SK-N-SH (cell line): Measurements from ENCODE around the gene NPEPL1. TPM values are rescaled to one million over a fixed set of nuclear protein-coding genes. Genes with fewer than 3 reads are reported as not detected.

Source experiments
- CTCF ChIA-PET: fragments of 300-600, 350-600 bp; formaldehyde crosslinking; extraction: SDS; loops from one replicate; lab custom pipeline; 2021; lab: Yijun Ruan, JAX
- POLR2A ChIA-PET: fragments of 350-600 bp; sonication (Branson Sonifier 250); formaldehyde crosslinking; extraction: SDS; loops from one replicate; lab custom pipeline; 2020; ENCODE audit warnings: antibody characterized with exemption, inconsistent platforms; lab: Yijun Ruan, JAX
- DNase-seq: peaks from one replicate; pipeline ENCODE4 v3.0.0; 2012
- H2AFZ ChIP-seq: fragments of 200-600 bp; sonication (generic); 2 replicates; pipeline ENCODE4 v1.8.1; 2016; ENCODE audit warnings: antibody characterized with exemption, mild to moderate bottlenecking, low read depth
- H3F3A ChIP-seq: fragments of 200-600 bp; sonication (generic); replicated peaks from 2 replicates; pipeline ENCODE3; 2016; ENCODE audit warnings: antibody characterized with exemption, mild to moderate bottlenecking; ENCODE audit not compliant: insufficient read depth
- H3K27ac ChIP-seq, 2 experiments: fragments of 200-500 bp in 1 of 2; fragments of 200-600 bp in 1 of 2; sonication (Bioruptor generic) in 1 of 2; sonication (generic), shearing (Covaris generic) in 1 of 2; 2 replicates each; pipeline versions ENCODE4 v1.5.1 to v1.6.1; 2014 to 2016; ENCODE audit warnings: low read depth in 2 of 2, inconsistent platforms in 1 of 2, low read length in 1 of 2, mild to moderate bottlenecking in 1 of 2, mixed read lengths in 1 of 2
- H3K27me3 ChIP-seq: fragments of 200-600 bp; sonication (generic), shearing (Covaris generic); 2 replicates; pipeline ENCODE4 v1.6.1; 2016; ENCODE audit warnings: mixed run types; ENCODE audit not compliant: insufficient read depth
- H3K36me3 ChIP-seq, 2 experiments: fragments of 200-500 bp in 1 of 2; fragments of 200-600 bp in 1 of 2; sonication (Bioruptor generic) in 1 of 2; sonication (generic) in 1 of 2; replicated peaks in 1 of 2; 2 replicates each; pipeline versions ENCODE3 to v1.5.1; 2014 to 2016; ENCODE audit warnings: low read length in 1 of 2, mild to moderate bottlenecking in 1 of 2; ENCODE audit not compliant: insufficient read depth in 2 of 2, control insufficient read depth in 1 of 2
- H3K4me1 ChIP-seq, 2 experiments: fragments of 200-500 bp in 1 of 2; fragments of 200-600 bp in 1 of 2; sonication (Bioruptor generic) in 1 of 2; sonication (generic), shearing (Covaris generic) in 1 of 2; 2 replicates each; pipeline versions ENCODE4 v1.5.1 to v1.6.1; 2014 to 2016; ENCODE audit warnings: low read depth in 1 of 2, low read length in 1 of 2, mixed run types in 1 of 2; ENCODE audit not compliant: insufficient read depth in 2 of 2, control insufficient read depth in 1 of 2
- H3K4me2 ChIP-seq: fragments of 200-600 bp; sonication (generic), shearing (Covaris generic); 2 replicates; pipeline ENCODE4 v1.6.1; 2017; ENCODE audit warnings: mixed run types
- H3K4me3 ChIP-seq, 2 experiments: fragments of 200-500 bp in 1 of 2; fragments of 200-600 bp in 1 of 2; sonication (Bioruptor generic) in 1 of 2; sonication (generic), shearing (Covaris generic) in 1 of 2; 2 replicates each; pipeline versions ENCODE4 v1.5.1 to v1.8.1; 2014 to 2016; ENCODE audit warnings: low read depth in 2 of 2, inconsistent platforms in 1 of 2, low read length in 1 of 2, mild to moderate bottlenecking in 1 of 2, mixed read lengths in 1 of 2, moderate library complexity in 1 of 2
- H3K79me2 ChIP-seq: fragments of 200-600 bp; sonication (generic); 2 replicates; pipeline ENCODE4 v1.8.1; 2017; ENCODE audit warnings: mild to moderate bottlenecking; ENCODE audit not compliant: insufficient read depth
- H3K9ac ChIP-seq: fragments of 200-600 bp; sonication (generic); 2 replicates; pipeline ENCODE4 v1.6.1; 2017; ENCODE audit warnings: mixed run types
- H3K9me2 ChIP-seq: fragments of 200-600 bp; sonication (generic); 2 replicates; pipeline ENCODE4 v1.6.1; 2017; ENCODE audit warnings: mixed run types
- H3K9me3 ChIP-seq: fragments of 200-600 bp; sonication (generic); 2 replicates; pipeline ENCODE4 v1.6.1; 2017; ENCODE audit warnings: mixed run types, mild to moderate bottlenecking, moderate library complexity
- H4K20me1 ChIP-seq: fragments of 200-600 bp; sonication (generic); 2 replicates; pipeline ENCODE4 v1.6.1; 2017; ENCODE audit warnings: mild to moderate bottlenecking, mixed run types; ENCODE audit not compliant: insufficient read depth
- FOSL2 ChIP-seq: IDR thresholded peaks from 2 replicates; pipeline ENCODE4 v1.4.0; 2012; ENCODE audit warnings: low read depth, mild to moderate bottlenecking, moderate library complexity, borderline replicate concordance
- FOXJ3 ChIP-seq: sonication (generic); formaldehyde crosslinking; IDR thresholded peaks from 2 replicates; pipeline ENCODE4 v1.5.1; 2020; ENCODE audit warnings: mild to moderate bottlenecking, missing genetic modification reagents
- FOXM1 ChIP-seq: IDR thresholded peaks from 2 replicates; pipeline ENCODE4 v1.4.0; 2012; ENCODE audit warnings: low read depth, mild to moderate bottlenecking
- GABPA ChIP-seq: IDR thresholded peaks from 2 replicates; pipeline ENCODE4 v1.4.0; 2012; ENCODE audit warnings: low read depth, mild to moderate bottlenecking
- JUND ChIP-seq: IDR thresholded peaks from 2 replicates; pipeline ENCODE4 v1.4.0; 2012
- MEF2A ChIP-seq: IDR thresholded peaks from 2 replicates; pipeline ENCODE4 v1.4.0; 2012; ENCODE audit warnings: low read depth, borderline replicate concordance
- NFIC ChIP-seq: IDR thresholded peaks from 2 replicates; pipeline ENCODE4 v1.4.0; 2012; ENCODE audit warnings: borderline replicate concordance
- POLR2AphosphoS5 ChIP-seq: IDR thresholded peaks from 2 replicates; pipeline ENCODE4 v1.6.1; 2012; ENCODE audit warnings: low read depth, low read length
- RFX5 ChIP-seq: IDR thresholded peaks from 2 replicates; pipeline ENCODE4 v1.6.1; 2012; ENCODE audit warnings: mild to moderate bottlenecking, improper control_type of control experiment, low read length
- RXRA ChIP-seq: IDR thresholded peaks from 2 replicates; pipeline ENCODE4 v1.4.0; 2012; ENCODE audit warnings: low read depth, mild to moderate bottlenecking, borderline replicate concordance
- SIN3A ChIP-seq: IDR thresholded peaks from 2 replicates; pipeline ENCODE4 v1.6.1; 2012; ENCODE audit warnings: low read depth, mild to moderate bottlenecking, low read length, moderate library complexity, borderline replicate concordance
- SMC3 ChIP-seq: IDR thresholded peaks from 2 replicates; pipeline ENCODE4 v1.6.1; 2012; ENCODE audit warnings: low read depth, low read length, improper control_type of control experiment
- TCF12 ChIP-seq: IDR thresholded peaks from 2 replicates; pipeline ENCODE4 v1.4.0; 2012
- USF1 ChIP-seq: IDR thresholded peaks from 2 replicates; pipeline ENCODE4 v1.4.0; 2012; ENCODE audit warnings: low read depth, borderline replicate concordance
- YY1 ChIP-seq: IDR thresholded peaks from 2 replicates; pipeline ENCODE4 v1.4.0; 2012; ENCODE audit warnings: low read depth, mild to moderate bottlenecking
- ZBTB33 ChIP-seq: IDR thresholded peaks from 2 replicates; pipeline ENCODE4 v1.4.0; 2012; ENCODE audit warnings: low read depth, borderline replicate concordance
- WGBS: methylation state at CpG from one replicate; pipeline ENCODE4 v1.1.6; 2017; ENCODE audit warnings: low lambda C conversion rate; 5-methylcytosine and 5-hydroxymethylcytosine counted together
- polyA plus RNA-seq, 3 experiments: library from polyadenylated mRNA; depleted of rRNA; stranded (reverse); fragments of >200 nt; gene quantifications; 2 replicates each; pipeline ENCODE4 v1.2.3, GENCODE V29; 2012
- TF ChIP-seq, protein P1 (sequence below): fragments of 150-350 bp; IDR thresholded peaks from 2 replicates; pipeline ENCODE4 v1.6.1; 2017; ENCODE audit warnings: antibody characterized with exemption, low read length, low read depth, borderline replicate concordance
- TF ChIP-seq, protein P2 (sequence below): IDR thresholded peaks from 2 replicates; pipeline ENCODE4; 2012
- TF ChIP-seq, protein P3 (sequence below): IDR thresholded peaks from 2 replicates; pipeline ENCODE4 v1.6.1; 2012; ENCODE audit warnings: mild to moderate bottlenecking, low read depth, low read length, moderate library complexity

NPEPL1 gene
- polyA plus RNA-seq, 1 of the 3 experiments (the other 2 are of a cell fraction): 2.8 TPM

DNA sequence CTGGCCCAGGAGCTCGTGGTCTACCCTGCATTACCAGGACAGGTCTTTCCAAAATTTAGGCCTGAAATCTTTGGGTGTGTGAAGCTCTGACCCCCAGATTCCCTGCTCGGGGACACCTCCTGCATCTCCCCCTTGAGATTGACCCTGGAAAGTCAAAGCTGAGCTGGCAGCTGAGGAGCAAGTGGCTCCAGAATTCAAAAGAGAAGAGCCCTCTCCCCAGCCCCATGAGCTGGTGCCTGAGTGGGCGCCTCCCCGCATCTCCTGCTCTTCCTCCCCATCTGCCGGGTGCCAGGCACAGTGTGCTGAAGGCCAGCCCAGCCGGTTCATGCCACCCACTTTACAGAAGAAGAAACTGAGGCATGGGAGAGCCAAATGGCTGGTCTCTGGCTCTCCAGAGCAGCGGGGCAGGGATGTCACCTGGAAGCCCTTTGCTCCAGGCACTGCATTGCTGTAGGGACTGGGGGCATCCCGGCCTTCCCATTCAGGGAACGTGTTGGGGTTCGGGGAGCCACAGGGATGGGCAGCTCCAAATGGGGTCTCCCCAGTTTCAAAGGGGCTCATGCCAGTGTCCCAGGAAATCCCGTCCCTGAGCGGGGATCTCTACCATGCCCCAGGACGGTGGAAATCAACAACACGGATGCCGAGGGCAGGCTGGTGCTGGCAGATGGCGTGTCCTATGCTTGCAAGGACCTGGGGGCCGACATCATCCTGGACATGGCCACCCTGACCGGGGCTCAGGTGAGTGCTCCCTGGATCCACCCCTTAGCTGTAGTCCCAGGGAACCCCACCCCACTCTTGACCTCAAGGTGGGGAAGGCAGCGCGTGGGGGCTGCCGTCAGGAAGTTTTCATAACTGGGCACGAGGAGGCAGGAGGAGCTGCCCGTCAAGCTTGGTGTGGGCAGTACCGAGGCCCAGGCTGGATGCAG is 20.5 kb downstream of the NPEPL1 start (continued):
- TF ChIP-seq SMC3: no peak

GRCh38 chr20:58713801-58714339 is 21.3 kb downstream of the NPEPL1 start:
- TF ChIP-seq NFIC (no peak), RXRA (no peak), JUND (no peak), YY1 (no peak), FOXJ3 (CRISPR knock-in tag) (no peak), SIN3A (no peak), FOSL2 (no peak), MEF2A (no peak), FOXM1 (no peak), TCF12 (no peak), POLR2AphosphoS5 (no peak), USF1 (no peak), SMC3 (no peak), GABPA (no peak), ZBTB33 (no peak), RFX5 (no peak)
- TF ChIP-seq, protein P1, sequence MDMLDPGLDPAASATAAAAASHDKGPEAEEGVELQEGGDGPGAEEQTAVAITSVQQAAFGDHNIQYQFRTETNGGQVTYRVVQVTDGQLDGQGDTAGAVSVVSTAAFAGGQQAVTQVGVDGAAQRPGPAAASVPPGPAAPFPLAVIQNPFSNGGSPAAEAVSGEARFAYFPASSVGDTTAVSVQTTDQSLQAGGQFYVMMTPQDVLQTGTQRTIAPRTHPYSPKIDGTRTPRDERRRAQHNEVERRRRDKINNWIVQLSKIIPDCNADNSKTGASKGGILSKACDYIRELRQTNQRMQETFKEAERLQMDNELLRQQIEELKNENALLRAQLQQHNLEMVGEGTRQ: no peak
- TF ChIP-seq, protein P2, sequence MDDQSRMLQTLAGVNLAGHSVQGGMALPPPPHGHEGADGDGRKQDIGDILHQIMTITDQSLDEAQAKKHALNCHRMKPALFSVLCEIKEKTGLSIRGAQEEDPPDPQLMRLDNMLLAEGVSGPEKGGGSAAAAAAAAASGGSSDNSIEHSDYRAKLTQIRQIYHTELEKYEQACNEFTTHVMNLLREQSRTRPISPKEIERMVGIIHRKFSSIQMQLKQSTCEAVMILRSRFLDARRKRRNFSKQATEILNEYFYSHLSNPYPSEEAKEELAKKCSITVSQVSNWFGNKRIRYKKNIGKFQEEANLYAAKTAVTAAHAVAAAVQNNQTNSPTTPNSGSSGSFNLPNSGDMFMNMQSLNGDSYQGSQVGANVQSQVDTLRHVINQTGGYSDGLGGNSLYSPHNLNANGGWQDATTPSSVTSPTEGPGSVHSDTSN: no peak
- TF ChIP-seq, protein P3, sequence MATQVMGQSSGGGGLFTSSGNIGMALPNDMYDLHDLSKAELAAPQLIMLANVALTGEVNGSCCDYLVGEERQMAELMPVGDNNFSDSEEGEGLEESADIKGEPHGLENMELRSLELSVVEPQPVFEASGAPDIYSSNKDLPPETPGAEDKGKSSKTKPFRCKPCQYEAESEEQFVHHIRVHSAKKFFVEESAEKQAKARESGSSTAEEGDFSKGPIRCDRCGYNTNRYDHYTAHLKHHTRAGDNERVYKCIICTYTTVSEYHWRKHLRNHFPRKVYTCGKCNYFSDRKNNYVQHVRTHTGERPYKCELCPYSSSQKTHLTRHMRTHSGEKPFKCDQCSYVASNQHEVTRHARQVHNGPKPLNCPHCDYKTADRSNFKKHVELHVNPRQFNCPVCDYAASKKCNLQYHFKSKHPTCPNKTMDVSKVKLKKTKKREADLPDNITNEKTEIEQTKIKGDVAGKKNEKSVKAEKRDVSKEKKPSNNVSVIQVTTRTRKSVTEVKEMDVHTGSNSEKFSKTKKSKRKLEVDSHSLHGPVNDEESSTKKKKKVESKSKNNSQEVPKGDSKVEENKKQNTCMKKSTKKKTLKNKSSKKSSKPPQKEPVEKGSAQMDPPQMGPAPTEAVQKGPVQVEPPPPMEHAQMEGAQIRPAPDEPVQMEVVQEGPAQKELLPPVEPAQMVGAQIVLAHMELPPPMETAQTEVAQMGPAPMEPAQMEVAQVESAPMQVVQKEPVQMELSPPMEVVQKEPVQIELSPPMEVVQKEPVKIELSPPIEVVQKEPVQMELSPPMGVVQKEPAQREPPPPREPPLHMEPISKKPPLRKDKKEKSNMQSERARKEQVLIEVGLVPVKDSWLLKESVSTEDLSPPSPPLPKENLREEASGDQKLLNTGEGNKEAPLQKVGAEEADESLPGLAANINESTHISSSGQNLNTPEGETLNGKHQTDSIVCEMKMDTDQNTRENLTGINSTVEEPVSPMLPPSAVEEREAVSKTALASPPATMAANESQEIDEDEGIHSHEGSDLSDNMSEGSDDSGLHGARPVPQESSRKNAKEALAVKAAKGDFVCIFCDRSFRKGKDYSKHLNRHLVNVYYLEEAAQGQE: no peak
- TF ChIP-seq, all 33 proteins: peak for 0
- Histone ChIP-seq H3K9me2 (no peaks in the 10 kb centered on the region), H3K79me2 (no peaks in the 10 kb centered on the region), H3K27me3 (no peaks in the 10 kb centered on the region), H4K20me1 (no peaks in the 10 kb centered on the region), H3K9ac (no peak overlapping the region), H2AFZ (no peak overlapping the region), H3K36me3 (no peaks in the 10 kb centered on the region), H3K27ac (no peak overlapping the region), H3K4me1 (peaks cover 0 to 5% of the 10 kb centered on the region in 2 experiments; a peak in 1 of 4 replicates), H3K9me3 (no peaks in the 10 kb centered on the region), H3K4me2 (no peak overlapping the region), H3F3A (no peaks in the 10 kb centered on the region), H3K4me3 (no peak overlapping the region)
- ChIA-PET CTCF (interaction anchor here (0.6 kb wide), 1 partner anchor 63 kb away, joined by 3 read pairs; the partner anchor contains the start of gene STX16), POLR2A (no interaction called here)
- 89% methylated on average over 21 of the region's 24 CpGs for WGBS
- DNase-seq: peak; percentile 23
